HL-60 (cell line): ENCODE measurements around the gene LRRN4.

Experiments used
- DNase-seq, 2 experiments: peaks; one replicate each; pipeline ENCODE4 v3.0.0-alpha.2; 2010 to 2020; ENCODE audit warnings: low read depth in 1 of 2, low spot score in 1 of 2
- H3K27ac ChIP-seq: fragments of 250-450 bp; sonication (Bioruptor Pico); replicated peaks from 2 replicates; pipeline ENCODE4 v1.5.1; 2020; ENCODE audit warnings: mild to moderate bottlenecking, moderate library complexity
- H3K27me3 ChIP-seq: fragments of 250-450 bp; sonication (Bioruptor Pico); 2 replicates; pipeline ENCODE4 v1.5.1; 2021; ENCODE audit warnings: mild to moderate bottlenecking, moderate library complexity; ENCODE audit not compliant: insufficient read depth, poor library complexity, severe bottlenecking
- H3K4me3 ChIP-seq: replicated peaks from 2 replicates; pipeline ENCODE4 v1.5.1; 2011; ENCODE audit warnings: mild to moderate bottlenecking, control low read depth, low read length; ENCODE audit not compliant: insufficient read depth
- GABPA ChIP-seq: IDR thresholded peaks from 2 replicates; pipeline ENCODE4 v1.6.1; 2012; ENCODE audit warnings: low read depth
- POLR2AphosphoS5 ChIP-seq: IDR thresholded peaks from 2 replicates; pipeline ENCODE4 v1.6.1; 2012; ENCODE audit warnings: low read depth
- SPI1 ChIP-seq: IDR thresholded peaks from 2 replicates; pipeline ENCODE4 v1.6.1; 2012; ENCODE audit warnings: low read depth, mild to moderate bottlenecking, borderline replicate concordance
- TF ChIP-seq, protein P1 (sequence below): IDR thresholded peaks from 2 replicates; pipeline ENCODE4 v1.6.1; 2012; ENCODE audit warnings: low read depth; ENCODE audit not compliant: insufficient replicate concordance
- TF ChIP-seq, protein P2 (sequence below): IDR thresholded peaks from one replicate; pipeline ENCODE4 v1.5.1; 2011; ENCODE audit warnings: low read length, control low read depth, inconsistent platforms; ENCODE audit not compliant: insufficient read depth

LRRN4 gene

DNA sequence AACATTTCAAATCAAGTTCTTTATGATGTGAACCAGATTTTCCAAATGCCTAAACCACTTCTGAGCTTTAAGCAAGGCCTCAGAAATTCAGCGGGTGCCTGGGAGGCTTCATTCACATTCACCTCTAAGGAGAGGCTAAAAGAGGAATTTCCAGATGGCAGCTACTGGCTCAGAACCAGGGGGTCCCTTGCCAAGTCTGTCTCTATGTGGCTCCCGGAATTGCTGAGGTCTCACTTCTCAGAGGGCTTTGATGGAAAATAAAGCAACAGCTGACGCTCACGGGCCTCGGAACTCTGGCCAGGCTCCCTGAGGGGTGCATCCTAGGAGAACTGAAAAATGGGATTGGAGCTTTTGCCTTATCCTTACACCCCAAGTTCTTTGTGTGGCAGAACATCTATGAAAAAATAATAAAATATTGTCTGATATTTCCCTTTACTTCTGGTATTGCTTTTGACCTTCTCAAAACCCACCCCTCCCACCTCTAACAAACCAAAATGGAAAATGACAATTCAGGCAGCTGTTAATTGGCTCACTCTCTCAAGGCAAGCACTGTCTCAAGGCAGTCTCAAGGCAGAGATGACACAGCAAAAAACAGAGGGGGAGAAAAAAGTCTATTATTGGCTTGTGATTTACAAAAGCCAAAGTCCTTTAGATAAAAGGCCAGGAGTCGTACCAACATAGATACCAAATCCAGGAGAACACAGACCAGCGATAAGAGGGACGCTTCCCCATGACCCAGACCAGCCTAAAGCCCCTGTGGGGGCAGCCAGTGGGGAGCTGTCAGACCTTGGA, 21.8 kb upstream of the LRRN4 start:
- DNase-seq, result no peak
- Histone ChIP-seq H3K27ac (no peak overlapping the region), H3K27me3 (no peaks in the 10 kb centered on the region), H3K4me3 (no peak overlapping the region)
- TF ChIP-seq GABPA, result no peak
- TF ChIP-seq SPI1, result no peak
- TF ChIP-seq POLR2AphosphoS5, result no peak
- TF ChIP-seq, protein P1, sequence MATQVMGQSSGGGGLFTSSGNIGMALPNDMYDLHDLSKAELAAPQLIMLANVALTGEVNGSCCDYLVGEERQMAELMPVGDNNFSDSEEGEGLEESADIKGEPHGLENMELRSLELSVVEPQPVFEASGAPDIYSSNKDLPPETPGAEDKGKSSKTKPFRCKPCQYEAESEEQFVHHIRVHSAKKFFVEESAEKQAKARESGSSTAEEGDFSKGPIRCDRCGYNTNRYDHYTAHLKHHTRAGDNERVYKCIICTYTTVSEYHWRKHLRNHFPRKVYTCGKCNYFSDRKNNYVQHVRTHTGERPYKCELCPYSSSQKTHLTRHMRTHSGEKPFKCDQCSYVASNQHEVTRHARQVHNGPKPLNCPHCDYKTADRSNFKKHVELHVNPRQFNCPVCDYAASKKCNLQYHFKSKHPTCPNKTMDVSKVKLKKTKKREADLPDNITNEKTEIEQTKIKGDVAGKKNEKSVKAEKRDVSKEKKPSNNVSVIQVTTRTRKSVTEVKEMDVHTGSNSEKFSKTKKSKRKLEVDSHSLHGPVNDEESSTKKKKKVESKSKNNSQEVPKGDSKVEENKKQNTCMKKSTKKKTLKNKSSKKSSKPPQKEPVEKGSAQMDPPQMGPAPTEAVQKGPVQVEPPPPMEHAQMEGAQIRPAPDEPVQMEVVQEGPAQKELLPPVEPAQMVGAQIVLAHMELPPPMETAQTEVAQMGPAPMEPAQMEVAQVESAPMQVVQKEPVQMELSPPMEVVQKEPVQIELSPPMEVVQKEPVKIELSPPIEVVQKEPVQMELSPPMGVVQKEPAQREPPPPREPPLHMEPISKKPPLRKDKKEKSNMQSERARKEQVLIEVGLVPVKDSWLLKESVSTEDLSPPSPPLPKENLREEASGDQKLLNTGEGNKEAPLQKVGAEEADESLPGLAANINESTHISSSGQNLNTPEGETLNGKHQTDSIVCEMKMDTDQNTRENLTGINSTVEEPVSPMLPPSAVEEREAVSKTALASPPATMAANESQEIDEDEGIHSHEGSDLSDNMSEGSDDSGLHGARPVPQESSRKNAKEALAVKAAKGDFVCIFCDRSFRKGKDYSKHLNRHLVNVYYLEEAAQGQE, result no peak
- TF ChIP-seq, protein P2, sequence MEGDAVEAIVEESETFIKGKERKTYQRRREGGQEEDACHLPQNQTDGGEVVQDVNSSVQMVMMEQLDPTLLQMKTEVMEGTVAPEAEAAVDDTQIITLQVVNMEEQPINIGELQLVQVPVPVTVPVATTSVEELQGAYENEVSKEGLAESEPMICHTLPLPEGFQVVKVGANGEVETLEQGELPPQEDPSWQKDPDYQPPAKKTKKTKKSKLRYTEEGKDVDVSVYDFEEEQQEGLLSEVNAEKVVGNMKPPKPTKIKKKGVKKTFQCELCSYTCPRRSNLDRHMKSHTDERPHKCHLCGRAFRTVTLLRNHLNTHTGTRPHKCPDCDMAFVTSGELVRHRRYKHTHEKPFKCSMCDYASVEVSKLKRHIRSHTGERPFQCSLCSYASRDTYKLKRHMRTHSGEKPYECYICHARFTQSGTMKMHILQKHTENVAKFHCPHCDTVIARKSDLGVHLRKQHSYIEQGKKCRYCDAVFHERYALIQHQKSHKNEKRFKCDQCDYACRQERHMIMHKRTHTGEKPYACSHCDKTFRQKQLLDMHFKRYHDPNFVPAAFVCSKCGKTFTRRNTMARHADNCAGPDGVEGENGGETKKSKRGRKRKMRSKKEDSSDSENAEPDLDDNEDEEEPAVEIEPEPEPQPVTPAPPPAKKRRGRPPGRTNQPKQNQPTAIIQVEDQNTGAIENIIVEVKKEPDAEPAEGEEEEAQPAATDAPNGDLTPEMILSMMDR, result no peak

DNA sequence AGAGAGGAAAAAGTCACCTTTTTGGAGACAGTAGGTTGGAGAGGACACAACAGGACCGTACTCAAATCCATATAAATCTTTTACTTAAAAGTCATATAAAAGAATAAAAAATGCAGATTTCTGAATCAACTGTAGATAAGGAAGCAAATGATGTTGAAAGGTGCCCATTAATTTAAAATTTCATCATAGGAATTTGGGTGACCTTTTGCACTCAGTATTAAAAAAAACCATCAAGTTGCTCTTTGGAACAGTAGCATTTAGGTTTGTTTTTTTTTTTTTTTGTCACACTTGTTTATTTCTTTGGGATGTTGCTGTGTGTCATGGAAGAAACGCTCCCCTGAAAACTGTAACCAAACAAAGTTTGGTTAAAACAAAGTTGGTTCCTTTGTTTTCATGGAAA, 20.9 kb upstream of the LRRN4 start:
- no peaks in the 10 kb centered on the region for H3K27me3 ChIP-seq
- no peak overlapping the region for H3K4me3 ChIP-seq
- TF ChIP-seq POLR2AphosphoS5 (no peak), GABPA (no peak), SPI1 (no peak)
- TF ChIP-seq, protein P1, result no peak
- TF ChIP-seq, protein P2, result no peak
- H3K27ac ChIP-seq, result no peak overlapping the region
- DNase-seq, result no peak

DNA sequence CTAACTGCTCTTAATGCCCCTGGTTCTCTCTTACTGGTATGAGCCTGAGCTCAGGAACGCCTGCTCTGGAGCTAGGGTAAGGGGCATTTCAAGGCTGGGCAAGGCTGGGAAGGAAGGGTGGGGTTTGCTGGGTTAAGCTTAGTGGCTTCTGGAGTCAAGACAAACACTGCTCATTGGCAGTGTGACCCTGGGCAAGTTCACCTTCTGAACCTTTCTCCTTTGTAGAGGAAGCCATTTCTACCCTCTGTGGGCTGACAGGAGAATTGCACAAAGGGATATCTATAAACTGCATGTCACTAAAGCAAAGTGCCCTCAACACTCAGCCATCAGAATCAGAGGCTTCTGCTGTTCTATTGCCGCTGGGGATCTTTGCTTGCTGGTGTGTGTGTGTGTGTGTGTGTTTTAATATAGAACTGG, 20.3 kb upstream of the LRRN4 start:
- TF ChIP-seq, protein P2, result peak; percentile 2
- no peak for TF ChIP-seq POLR2AphosphoS5
- Histone ChIP-seq H3K4me3 (no peak overlapping the region), H3K27me3 (no peaks in the 10 kb centered on the region), H3K27ac (no peak overlapping the region)
- peak in 1 of 2 experiments; percentile 41 for DNase-seq
